ENCODE data around the gene POLR2L.

The POLR2L gene

DNA sequence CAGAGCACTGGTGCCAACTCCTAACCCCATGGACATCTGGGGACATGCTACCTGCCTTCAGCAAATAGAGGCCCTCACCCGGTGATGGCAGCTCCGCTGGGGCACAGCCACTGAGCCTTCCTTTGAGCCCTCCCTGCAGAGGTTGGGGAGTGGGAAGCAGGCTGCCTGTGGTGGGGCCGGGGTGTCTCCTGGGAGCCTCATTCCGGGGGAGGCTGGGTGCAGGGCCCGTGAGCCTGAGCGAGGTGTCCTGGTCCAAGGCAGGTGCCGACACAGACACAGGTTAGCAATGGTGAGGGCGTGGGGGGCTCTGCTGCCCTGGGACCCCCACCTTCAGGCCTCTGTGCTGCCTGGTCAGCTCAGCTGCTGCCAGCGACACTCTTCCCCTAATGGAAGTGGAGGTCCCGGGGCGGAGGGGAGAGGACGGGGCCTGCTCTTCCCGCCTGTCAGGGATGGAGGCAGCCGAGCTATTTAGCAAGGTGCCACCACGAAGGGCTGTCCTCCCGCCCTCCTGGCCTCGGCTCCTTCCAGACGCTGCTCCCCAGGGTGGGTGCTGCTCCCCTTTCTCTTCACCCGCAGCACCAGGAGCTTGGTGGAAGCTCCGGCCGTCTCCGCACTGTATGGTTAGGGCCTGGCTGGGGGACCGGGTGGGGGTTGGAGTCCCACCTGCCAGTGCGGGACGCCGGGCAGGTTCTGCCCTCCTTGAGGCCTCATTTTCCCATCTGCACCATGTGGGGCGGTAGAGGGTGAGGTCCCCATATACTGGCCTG lies 11.5 kb upstream of the POLR2L start:
- no peak for DNase-seq

DNA sequence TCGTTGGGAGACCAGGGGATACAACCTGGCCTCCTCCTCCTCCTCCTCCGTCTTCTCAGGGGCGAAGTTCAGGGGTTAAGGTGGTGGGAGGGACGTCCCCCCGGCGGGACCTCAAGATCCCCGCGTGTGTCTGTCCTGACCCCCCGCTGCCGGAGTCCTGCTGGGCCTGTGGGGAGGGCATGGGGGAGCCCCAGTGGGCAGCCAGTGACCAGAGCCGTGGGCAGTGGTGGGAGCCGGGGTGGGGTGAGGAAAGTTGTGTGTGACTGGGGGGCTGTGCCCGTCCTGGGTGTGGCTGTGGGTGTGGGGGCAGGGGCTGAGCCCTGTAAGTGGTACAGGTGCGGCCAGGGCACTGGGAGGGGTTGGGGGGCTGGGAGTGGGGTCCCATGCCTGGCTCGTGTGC lies 10.4 kb upstream of the POLR2L start:
- DNase-seq, result no peak

DNA sequence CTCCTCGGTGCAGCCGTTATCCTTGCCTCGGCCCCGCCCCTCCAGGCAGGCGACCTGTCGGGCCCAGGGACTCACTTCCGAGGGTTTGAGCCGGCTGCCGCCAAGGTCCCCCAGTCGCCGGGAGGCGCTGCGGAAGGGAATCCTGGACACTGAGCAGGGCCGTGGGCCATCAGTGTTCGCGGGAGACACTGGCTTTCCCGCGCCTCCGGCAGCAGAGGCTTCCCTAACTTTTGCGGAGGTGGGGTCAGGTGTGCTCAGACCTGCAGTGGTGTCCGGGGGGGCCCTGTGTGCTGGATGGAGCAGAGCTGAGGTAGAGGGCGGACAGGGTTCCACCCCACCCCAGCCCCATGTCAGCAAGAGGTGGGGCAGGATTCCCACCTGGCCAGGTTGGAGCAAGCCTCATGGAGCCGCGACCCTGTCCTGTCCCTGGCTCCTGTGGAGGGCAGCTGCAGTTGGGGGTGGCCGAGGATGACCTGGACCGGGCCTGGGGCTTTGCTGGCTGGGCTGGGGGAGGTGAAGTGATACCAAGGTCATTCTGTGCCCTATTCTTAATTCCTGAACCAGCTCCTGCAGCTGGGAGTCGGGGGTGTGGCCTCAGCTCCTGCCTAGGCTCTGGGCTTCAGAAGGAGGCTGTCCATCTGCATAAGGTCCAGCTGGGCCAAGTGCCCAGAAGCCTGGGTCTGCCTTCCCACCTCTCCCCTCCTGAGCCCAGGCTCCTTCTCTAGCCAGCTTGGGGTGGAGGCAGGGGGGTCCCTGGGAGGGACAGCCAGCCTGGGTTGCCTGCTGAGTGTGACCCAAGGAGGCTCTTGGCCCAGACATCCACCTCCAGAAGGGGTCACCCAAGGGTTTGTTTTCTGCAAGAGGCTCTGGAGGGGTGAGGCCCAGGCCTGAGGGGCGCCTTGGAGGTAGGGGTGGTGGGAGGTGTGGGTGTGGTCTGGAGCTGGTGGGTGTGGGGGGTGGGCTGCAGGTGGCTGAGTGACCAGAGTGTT lies 8.7 kb upstream of the POLR2L start:
- DNase-seq, result no peak

DNA sequence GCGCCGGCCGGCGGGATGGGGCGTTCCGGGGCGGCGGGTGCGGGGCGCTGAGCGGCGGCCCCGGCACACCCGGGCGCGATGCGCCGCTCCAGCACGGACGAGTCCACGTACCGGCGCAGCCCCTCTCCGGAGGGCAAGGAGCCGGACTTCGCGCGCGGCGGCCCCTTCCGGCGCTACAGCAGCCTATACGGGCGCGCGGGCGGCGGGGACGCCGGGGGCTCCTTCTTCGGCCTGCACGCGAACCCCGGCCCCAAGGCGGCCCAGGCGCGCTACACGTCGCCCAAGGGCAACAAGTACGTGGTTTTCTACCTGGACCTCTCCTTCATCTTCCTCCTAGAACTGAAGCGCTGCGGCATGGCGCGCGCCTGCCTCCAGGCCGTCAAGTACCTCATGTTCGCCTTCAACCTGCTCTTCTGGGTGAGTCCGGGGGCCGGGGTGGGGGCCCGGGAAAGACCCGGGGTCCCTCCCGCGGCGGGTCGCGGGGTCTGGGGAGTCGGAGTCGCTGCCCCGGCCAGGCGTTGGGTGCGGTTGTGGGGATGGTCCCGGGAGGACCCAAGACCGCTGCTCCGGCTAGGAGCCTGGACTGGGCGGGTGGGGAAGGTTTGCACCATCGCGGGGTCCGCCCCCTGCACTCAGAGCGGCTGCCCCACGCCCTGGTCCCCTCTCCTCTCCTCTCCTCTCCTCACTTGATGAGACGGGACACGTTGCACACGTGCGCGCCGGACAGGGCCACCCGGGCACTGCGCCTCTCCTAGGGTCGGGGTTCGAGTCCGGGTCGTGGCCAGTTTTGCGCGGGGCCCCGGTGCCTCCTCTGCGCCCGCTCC lies 7.8 kb upstream of the POLR2L start:
- DNase-seq, result no peak

DNA sequence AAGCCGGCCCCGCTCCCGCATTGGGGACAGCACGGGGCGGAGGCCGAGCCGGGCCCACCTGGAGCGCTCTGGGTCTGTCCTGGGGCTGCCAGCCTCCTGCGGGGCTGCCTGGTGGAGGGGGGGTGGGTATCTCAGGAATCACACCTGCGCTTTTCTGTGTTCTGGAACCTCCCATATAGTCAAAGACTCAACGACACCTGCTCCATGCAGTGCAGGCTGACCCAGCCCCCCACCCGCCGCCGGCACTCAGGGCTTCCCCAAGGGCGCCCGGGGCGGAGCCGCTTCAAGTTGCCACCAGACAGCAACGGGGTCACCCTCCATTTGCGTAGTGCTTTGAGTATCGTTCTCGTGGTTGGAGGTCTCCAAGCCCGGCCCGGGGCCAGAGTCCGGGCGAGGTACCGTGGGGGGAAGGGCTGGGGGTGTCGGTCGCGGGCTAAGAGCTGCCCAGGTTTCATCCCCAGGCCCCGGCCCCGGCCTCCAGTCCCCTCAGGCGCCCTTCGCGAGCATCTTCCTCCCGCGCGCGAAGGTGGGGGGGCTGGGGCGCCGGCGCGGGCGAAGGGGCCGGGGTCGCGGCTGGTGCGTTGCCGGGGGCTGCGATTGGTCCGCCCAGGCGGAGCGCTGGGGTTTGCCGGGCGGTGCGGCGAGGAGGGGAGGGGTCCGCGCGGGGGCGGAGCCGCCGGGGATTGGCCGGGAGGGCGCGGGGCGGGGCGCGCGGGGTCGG lies 6.9 kb upstream of the POLR2L start:
- peak; percentile 80 for DNase-seq

DNA sequence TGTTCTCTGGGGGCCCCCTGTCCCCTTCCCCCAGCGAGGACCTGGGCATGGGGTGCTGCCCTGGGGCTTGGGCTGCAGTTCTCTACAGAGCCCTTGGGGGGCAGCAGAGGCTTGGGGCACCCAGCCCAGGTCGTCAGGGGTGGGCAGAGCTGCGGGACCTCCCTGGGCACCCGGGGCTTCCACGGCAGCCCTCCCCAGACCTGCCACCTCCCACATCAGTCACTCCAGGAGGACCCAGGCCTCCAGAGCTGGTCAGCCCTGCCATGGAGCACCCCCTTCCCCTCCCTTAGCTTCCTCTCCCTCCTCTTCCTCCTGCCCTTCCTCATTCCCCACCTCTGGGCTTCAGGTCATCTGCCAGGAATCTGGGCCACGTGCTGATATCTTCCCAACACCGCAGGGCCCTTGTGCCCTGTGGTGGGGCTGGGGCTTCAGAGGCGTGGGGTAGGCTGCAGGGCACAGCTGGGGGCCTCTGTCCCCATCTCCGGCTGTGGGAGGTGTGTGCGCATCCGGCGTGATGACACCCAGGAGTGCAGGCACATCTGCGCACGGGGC lies 6.1 kb upstream of the POLR2L start:
- peak; percentile 60 for DNase-seq

DNA sequence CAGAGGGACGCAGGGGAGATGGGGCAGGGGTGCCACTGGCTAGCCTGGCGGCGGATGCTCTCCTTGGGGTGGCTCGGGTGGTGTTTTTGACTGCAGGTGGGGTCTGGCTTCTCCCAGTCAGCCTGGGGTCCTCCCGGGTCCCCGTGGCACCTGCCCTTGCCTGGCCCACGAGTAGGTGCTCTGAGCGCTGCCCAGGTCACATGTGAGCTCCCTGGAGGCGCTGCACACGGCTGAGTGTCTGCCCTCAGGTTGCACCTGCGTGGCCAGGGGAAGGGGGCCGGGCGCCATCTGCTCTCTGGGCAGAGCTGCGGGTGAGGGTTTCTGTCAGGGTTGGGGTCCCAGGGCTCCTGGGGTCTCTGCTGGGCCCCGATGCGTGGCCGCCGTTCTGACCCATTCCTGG lies 5.5 kb upstream of the POLR2L start:
- DNase-seq, result no peak

DNA sequence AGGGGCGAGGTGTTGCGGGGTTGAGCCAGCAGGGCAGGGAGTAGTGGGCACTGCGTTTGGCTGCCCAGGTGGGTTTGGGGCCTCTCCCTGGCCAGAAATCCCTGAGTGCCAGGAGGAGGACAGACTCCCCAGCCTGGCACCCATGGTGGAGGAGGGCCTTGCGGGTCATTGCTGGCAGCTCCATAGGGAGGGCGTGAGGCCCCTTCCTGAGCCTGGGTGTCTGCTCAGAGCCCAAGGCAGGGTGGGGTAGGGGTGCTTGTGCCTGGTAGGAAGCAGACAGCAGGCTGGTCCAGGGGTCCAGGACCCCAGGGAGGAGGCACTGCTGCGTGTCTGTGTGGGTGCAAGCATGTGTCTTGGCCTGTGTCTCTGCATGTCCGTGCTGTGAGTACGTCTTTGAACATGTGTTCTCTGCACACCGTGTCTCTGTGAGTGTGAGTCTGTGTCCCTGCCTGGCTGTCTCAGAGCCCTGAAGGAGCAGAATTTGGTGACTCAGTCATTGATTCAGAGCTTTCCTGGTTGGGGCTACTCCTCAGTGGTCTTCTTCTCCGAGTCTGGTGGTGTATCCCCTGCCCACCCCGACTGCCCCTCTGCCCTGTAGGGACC lies 4.3 kb upstream of the POLR2L start:
- DNase-seq, result no peak

DNA sequence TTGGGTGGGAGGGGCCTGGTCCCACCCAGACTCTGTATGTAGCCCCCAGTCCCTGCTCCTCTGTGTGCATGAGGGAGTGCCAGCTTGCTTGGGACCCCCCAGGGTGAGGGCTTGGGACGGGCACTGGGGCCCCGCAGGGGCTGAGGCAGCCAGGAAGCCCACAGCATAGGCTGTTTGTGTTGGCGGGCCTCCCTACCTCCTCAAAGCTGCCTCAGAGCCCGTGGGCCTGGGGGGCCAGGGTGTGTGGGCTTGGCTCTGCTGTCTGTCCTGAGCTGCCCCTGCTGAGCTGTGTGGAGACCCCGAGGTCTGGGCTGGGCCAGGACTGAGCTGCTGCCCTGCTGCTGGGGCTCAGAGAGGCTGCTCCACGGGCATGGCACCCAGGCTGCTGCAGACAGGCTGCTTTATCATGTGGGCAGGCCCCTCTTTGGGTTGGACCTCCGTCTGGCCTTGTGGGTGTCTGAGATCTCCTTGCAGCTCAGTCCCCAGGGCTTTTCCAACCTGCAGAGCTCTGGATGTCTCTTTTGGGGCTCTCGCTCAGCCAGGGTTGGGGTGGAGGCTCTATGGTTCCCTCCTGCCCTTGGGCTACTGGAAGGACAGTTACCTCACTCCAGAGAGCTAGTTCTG lies 3.7 kb upstream of the POLR2L start:
- DNase-seq, result no peak

DNA sequence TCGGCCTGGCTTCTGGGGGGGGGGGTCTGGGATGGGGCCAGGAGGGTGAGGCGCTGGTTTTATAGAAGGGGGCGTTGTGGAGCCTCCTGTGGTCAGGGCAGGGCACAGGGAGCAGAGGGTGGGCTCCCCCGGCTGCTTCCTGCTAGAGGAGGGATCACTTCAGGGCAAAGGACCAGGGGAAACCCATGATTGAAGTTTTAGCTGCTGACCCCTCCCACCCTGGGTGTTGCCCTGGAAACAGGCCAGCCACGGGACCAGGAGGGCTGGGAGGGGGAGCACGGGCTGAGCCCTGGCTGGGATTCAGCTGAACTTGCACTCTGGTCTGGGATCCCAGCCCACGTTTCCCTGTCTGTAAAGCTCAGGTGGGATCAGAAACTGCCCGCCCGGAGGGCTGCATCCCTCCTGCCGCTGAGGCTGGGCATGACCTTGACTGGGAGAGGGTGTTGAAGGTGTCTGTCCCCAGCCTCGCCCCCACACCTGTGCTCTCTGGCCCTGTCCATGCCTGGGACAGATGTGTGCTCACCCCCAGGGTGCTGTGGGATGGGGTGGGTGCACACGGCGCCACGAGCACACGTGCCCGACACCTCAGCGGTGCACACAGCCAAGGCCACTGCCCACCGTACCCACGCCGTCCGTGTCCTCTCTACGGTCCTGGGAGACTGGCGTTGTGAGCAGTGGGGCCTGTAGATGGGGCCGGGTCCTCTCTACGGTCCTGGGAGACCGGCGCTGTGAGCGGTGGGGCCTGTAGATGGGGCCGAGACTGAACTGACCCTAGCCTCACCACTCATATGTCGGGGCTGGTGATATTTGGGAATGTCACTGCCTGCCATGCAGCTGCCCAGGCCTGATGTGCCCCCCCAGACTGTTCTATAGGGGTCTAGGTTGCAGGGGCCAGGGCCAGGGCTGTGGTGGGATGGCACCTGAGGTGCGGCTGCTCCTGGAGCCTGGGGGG lies 2.6 kb upstream of the POLR2L start:
- DNase-seq, result no peak

DNA sequence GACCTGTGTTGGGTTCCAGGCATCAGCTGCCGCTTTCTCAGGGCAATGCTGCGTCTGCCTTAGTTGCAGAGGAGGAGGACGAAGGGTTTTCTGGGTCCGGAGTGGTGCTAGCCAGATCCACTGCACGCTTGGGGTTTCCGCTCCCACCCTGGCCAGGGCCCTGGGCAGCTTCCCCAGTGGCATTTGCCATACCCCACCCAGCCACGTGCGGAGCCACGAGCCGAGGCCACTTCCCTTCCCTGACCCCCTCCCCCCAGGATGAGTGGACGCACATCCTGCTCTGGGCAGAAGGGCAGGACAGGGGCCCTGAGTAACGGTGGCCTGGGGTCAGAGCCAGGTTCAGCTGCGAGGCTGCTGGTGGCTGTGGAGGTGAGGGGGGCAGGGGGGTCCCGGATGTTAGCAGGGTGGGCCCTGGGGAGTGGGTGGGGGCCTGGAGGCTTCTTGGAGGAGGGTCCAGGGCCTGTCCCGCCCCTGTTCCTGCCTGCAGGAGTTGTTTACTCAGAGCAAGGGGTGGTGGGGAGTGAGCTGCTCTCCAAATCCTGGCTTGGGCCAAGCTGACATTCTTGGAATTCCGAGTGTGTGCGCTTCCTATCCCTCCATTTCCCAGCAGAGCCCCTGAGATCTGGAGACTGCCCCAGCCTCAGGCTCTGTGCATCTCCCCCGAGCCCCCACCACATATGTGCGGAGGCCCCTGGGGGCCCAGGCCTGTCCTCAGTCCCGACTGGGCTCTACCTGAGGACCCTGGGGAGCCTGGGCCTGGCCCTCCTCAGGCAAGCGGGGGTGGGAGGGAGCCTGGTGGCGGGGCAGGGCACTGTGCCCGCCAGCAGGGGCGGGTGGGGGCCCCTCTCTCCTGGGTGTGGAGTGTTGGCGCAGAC lies 1.7 kb upstream of the POLR2L start:
- DNase-seq, result no peak

DNA sequence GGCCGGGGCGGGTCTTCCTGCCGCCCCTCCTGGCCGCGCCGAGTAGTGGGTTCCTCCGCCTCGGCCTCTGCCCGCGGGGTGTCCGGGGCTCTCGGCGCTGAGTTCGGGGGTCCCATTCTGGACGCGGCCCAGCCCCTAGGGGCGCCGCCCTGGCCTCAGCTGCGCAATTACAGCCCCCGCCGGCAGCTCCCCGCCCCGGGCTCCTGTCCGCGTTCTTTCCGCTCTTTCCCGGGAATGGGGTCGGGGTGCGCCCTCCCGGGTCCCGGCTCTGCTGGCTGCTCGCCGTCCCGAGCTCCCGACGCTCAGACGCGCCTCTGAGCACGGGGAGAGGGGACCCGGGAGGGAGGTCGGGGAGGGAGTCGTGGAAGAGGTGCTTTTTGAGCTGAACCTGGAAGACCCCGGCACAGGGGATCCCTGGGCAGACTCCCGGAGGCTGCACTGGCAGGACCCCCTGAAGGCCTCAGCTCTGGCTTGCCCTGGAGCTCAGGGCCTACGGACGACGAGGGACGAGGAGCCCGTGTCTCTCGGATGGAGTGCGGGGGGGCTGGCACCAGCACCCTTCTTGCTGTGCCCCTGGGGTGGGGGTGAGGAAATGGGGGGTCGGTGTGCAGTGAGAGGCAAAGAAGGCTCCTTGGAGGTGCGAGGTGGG lies 881 bp upstream of the POLR2L start:
- no peak for DNase-seq

DNA sequence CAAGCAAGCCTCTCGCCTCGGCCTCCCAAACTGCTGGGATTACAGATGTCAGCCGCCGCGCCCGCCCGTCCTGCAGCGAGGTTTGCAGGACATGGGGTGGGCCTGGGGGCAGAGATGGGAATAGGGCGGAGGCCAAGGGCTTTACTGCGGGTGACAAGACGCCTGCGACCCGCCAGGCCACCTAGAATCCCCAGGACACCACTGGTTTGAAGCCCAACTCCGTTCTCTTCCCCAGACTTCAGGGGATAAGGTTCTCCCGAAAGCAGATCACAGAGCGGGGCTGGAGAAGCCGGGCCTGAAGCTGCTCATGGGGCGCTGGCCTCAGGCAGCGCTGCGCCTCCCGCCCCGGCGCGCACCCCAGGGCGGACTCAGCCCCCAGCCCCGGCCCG lies 354 bp downstream of the POLR2L start:
- DNase-seq, result no peak

DNA sequence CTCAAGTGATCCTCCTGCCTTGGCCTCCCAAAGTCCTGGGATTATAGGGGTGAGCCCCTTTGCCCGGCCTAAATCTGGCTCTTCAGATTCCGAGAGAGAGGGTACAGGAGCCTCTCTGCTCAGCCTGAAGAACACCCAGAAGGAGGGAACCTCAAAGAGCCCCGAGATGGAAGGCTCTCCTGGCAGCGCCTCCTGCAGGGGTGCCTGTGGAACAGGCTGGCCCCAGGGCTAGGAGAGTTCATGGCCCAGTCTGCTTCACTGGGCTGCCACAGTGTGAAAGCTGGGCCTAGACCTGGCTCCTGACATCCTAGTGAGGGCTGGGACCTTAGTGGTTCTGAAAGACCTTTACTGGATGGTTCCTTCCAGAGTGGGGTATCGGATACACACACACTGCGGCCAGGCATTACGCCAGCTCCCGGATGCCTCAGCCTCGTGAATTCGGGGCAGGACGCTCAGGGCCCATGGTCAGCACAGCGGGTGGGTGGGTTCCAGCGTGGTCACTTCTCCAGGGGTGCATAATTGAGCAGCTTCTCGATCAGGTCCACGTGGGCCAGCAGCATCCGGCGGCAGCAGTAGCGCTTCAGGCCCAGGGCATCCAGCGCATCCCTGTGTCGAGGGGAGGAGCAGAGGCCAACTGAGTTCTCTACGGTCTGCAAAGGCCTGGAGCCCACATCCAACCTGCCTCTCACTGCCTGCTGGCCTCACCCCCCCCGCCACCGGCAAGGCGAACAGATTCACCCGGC lies 2.3 kb downstream of the POLR2L start:
- DNase-seq, result no peak

DNA sequence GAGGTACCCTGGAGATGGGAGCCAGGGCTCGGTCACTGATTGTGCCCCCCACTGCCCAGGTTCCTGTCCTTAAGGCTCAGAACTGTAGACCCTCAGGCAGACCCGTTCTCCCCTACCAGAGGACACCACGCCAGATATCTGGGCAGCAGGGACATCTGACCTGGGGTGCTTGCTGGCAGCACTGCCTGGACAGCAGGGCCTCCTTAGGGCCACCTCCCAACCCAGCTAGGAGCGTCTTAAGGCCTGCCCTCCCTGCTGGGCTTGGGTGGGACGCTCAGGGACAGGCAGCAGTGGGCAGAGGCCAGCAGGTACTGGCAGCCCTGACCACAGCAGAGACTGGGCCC lies 3.1 kb downstream of the POLR2L start:
- DNase-seq, result no peak

DNA sequence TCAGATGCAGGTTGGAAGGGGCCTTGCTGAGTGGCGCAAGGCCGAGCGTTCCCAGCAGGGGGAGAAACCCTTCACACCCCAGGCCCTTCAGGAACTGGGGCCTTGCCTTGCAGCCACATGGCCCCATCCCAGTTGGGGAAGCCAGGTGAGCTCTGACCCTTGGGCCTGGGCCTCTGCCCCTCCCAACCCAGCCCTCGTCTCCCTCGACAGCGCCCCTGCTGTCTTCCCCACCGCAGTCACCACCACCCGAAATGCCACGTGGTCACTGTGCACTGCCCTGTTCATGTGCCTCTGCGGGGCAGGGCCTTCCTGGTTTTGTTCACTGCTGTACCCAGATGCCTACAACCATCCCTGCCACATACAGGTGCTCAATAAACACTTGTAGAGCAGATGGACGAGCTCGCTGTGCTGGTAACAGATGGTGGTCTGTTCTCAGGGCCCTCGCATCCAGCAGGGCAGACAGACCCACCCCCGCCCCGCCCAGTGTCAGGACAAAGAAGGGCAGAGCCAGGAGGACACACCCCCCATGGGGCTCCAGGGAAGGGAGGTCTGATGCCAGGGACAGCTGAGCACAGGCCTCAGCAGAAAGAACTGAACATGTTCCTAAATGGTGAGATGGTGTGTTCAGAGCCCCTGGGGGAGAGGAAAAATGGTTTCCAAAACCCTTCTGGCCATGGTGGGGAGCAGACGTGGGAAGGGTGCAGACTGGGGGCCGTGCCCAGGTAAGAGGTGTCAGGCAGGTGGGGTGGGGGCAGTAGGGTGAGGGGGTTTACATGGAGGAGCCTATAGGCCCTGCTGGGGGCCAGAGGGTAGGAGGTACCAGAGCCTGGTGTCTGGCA lies 3.7 kb downstream of the POLR2L start:
- DNase-seq, result no peak

DNA sequence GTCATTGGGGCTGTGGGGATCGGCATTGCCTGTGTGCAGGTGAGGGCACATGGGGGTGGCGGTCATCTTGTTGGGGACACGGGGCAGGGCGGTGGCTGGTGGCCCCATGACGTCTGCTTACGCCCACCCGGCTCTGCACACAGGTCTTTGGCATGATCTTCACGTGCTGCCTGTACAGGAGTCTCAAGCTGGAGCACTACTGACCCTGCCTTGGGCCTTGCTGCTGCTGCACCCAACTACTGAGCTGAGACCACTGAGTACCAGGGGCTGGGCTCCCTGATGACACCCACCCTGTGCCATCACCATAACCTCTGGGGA lies 4.4 kb downstream of the POLR2L start:
- DNase-seq, result no peak

All from NCI-H345 (cell line).